Loucy (cell line): ENCODE measurements around the gene NES.

Experiments
- CTCF ChIP-seq: fragments of 200-600 bp; sonication (generic); conservative IDR thresholded peaks from 2 replicates; pipeline ENCODE4 v1.5.1; 2014; ENCODE audit warnings: mild to moderate bottlenecking, antibody characterized with exemption, low read length
- EZH2phosphoT487 ChIP-seq: fragments of 200-600 bp; IDR thresholded peaks from 2 replicates; pipeline ENCODE4 v1.6.1; 2018; ENCODE audit warnings: antibody characterized with exemption, mild to moderate bottlenecking, moderate library complexity, borderline replicate concordance

GRCh38 chr1:156619582-156619955 is 57.6 kb downstream of the NES start:
- TF ChIP-seq EZH2phosphoT487 (no peak), CTCF (no peak; the same call in 1 of the 2 replicates)
